Body of pancreas (tissue), 4 donors: ENCODE results near the gene MPO.

Source experiments
- CTCF ChIP-seq, 7 experiments: fragments of 450-650 bp in 4 of 7; fragments of 200-600 bp in 3 of 7; sonication (generic) in 3 of 7; IDR thresholded peaks; one replicate each; pipeline ENCODE4 v1.5.1; 2016 to 2019; ENCODE audit warnings: antibody characterized with exemption in 7 of 7
- POLR2A ChIP-seq, 3 donors: fragments of 450-650 bp; IDR thresholded peaks; one replicate each; pipeline ENCODE4 v1.6.1; 2016; ENCODE audit warnings: antibody characterized with exemption in 3 of 3, mild to moderate bottlenecking in 2 of 3

- TF ChIP-seq CTCF (IDR thresholded peaks at IDR 0.05) (no peak), POLR2A (IDR thresholded peaks at IDR 0.05) (no peak)
These were observed 17.0 kb downstream of the MPO start for GRCh38 chr17:58263773-58264172.
